ENCODE data around the gene FBXO3.
"Not testable (repeated sequence)": the region's sequence is repeated elsewhere in the genome, so short reads cannot be mapped to it uniquely, and the experiment has no call there.

The FBXO3 gene

DNA sequence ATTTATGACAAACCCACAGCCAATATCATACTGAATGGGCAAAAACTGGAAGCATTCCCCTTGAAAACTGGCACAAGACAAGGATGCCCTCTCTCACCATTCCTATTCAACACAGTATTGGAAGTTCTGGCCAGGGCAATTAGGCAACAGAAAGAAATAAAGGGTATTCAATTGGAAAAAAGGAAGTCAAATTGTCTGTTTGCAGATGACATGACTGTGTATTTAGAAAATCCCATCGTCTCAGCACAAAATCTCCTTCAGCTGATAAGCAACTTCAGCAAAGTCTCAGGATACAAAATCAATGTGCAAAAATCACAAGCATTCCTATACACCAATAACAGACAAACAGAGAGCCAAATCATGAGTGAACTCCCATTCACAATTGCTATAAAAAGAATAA, 46.8 kb downstream of the FBXO3 start:
- not testable (repeated sequence) for DNase-seq (ENCODE audit: low spot score)

DNA sequence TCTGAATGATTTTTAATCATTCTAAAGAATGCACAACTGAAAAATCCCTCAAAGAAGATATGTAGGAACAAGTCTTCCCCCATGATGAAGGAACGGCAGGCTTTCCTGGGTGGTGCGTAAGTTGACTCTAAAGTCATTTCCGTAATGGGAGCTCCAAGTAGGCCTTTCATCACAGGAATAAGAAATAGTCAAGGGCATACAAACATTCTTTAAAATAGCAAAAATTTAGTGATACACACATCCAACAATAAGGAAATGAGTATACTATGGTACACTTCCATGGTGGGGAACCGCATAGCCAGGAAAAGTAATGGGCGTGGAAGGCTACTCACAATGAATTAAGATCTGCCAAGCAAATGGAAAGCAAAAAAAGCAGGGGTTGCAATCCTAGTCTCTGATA, 48.8 kb downstream of the FBXO3 start:
- no peak for DNase-seq (ENCODE audit: low spot score)

DNA sequence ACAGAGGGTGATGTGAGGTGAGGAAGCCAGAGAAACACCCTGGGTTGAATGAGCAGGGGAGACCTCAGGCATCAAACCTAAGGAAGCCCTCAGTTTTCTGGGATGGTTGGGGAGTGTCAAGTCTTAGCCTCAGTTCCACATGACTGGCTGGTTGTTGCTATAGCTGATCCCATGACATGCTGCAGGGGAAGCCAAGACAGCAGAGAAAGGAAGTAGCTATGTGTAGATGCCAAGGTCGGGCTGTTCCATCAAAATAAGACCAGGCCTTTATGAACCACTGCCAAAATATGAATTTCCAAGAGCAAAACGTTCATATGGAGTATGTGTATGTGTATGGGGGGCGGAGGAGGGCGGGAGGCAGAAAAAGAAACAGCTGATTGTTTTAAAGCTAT, 49.7 kb downstream of the FBXO3 start:
- DNase-seq (ENCODE audit: low spot score): no peak

DNA sequence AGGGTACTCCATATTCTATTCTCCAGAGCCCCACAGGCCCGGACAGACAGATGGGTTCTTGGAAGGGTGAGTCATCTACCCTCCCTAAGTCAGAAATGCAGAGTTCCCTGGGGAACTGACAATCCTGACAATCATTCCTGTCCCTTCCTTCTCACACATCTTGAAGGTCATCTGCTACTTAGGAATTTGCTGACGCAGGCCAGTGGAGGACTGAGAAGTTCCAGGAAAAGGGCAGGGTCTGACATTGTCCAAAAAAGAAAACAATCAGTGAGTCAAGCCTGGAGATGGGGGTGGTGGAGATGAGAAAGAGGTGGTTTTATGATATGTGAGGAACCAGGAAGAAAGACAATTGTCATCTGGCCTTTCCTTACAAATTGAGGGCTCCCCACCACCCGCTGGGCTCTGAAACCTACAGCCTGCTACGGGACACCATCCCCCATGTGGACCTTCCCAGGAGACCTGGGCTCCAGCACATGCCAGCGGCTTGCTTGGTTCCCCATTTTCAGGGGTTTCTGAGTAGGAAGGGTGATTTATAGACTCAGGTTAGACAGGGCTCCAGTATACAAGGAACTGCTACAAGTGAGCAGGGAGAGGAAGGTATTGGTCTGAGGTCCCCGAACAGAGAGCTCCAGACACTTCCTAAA, 51.0 kb downstream of the FBXO3 start:
- no peak for DNase-seq (ENCODE audit: low spot score)

DNA sequence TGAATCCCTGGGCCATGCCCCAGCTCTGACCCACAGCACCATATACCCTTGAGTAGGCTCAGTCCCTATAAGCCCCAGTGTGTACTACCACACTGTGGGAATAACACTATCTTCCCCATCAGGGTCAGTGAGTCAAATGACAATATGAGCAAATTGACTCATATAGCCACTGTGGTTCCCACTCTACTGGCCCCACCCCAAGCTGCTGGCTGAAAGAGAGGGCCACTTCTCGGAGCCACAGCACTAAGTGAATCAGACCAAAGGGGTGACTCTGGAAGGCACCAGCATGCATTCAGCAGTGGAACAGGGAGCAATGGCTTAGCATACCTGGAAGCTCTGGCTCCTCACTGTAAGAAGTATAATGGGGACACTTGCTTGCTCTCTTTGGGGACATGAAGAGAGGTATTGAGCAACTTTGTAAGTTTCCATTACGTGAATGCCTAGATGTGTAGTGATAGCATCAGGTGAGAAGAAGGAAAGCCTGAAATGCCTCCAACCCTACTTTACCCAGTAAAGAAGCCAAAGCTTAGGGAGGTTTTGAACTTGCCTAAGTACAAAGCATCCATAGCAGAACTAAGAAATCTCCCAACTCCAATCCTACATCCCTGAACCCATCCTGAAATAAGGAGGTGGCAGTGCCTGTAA, 51.6 kb downstream of the FBXO3 start:
- DNase-seq (ENCODE audit: low spot score): no peak

DNA sequence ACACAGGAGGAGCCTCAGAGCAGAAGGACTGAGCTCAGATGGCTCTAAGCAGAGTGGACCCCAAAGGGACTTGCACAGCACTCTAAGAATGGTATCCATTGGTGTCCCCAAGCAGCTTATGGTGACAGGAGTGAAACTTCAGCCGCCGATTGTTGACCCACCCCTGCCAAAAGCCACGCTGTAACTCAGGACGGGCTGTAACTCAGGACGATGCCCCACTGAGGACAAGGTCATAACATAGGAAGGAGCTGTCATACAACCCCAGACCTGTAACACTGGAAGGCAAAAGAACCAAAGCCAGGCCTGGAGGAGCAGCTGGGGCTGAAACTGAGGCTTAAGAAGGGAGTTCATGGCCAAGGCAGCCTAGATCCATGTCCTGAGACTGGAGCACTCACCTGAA, 52.3 kb downstream of the FBXO3 start:
- DNase-seq (ENCODE audit: low spot score): no peak

DNA sequence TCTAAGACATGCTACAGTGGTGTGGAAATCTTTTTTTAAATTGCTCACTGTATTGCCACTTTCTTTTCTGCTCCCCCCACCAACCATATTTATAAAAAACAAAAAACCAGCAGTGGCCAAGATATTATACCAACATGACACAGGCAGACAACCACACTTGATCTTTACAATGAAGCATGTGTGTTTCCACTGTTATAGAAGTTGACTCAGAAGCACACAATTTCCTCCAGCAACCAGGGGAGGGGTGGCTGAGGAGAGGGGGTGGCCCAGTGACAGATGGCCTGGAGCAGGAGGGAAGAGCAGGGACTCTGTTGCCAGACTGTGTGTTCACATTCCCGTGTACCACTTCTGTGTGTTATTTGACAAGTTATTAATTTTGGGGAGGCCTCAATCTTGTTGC, 52.9 kb downstream of the FBXO3 start:
- no peak for DNase-seq (ENCODE audit: low spot score)

DNA sequence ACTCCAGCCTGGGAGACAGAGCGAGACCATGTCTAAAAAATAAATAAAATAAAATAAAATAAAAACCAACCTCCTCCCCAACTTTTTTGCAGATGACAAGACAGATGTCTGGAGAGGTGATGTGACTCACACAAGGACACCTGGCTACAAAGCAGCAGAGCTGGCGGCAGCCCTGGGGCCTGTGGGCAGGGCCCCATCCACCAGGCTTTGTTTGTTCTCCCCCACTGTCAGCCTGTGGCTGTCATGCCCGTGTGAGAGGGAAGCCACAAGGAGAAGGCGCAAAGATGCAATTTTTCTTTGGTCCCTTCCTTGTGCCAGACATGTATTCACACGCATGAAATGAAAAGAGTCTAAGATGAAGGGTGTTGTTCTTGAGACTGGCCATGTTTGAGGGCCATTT, 54.7 kb downstream of the FBXO3 start:
- DNase-seq (ENCODE audit: low spot score): no peak

DNA sequence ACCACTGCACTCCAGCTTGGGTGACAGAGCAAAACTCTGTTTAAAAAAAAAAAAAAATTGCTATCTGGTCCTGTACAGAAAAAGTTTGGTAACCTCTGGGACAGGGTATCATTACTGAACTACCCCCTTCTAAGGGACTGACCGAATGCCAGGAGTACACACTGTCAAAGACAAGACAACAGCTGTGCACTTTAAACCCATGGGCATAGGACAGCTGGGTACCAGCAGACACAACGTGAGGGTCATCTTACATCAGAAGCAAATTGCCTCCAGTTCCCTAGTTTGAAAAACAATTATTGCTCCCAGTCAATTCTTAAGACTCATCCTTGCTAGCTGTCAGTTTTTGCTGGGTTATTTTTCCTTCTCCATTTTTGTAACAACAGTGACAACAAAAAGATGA, 55.9 kb downstream of the FBXO3 start:
- no peak for DNase-seq (ENCODE audit: low spot score)

DNA sequence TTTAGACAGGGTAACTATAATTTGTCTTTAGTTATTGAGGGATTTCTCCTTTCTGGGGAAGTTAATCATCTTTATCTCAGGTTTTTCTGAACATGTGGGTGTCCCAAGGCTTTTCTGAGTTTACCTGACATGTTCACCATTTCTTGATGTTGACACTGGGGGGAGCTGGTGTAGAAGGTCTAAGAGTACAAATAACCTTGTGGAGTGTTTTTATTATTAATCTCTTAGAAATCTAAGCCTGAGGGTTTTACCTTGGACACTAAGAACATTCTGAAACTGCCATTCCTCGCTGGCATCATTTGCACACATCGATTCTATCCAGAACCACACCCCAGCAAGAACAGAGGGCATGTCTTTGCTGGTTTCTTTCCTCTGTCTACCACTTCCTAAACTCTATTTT, 58.1 kb downstream of the FBXO3 start:
- no peak for DNase-seq (ENCODE audit: low spot score)

DNA sequence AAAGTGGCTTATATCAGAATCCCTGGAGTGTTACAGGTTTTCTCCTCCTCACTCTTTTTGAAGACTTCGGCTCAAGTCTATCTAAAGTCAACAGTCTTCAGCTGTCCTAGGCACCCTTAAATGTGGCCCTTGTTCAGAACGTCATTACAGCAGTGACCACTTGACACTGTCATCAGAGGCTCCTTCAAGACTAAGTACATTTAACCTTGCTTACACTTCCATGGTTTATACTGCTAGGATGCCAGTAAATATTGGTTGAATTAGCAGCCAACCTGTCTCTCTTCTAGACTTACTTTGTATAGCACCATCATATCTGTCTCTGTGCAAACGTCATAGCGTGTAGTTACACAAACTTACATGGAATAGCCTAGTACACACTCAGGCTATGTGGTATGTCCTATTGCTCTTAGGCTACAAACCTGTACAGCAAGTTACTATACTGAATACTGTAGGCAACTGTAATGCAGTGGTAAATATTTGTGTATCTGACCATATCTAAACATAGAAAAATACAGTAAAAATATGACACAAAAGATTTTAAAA, 60.4 kb downstream of the FBXO3 start:
- no peak for DNase-seq (ENCODE audit: low spot score)

DNA sequence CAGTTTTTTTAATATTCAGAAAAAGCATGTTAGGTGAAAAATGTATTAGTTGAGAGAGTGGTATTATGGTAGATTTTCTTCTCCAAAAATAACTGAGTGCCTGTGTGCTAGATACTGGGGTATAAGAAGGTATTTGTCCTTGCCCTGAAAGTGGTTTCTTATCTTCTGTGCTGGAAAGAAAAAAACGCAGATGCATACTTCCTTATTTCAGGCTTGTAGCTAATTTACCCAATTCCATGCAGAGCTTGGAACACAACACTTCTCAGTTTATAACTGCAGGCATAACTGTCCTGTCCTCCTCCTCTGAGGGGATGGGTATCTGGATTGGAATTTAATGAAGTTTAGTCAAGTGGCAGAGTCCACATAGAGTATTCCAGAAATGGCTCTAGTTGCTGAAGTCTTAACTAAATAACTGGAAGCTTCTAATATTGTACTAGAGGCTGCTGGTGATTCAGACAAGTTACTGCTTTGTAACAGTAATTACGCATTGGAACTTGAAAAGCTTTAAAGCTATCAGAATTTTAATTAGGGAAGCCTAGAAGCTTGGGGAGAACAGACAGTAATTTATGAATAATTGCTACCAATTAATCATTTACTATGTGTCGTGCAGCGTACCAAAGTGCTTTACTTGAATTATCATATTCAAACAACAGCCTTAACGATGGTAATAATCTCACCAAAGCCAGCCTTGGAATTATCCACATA, 61.0 kb downstream of the FBXO3 start:
- no peak for DNase-seq (ENCODE audit: low spot score)

DNA sequence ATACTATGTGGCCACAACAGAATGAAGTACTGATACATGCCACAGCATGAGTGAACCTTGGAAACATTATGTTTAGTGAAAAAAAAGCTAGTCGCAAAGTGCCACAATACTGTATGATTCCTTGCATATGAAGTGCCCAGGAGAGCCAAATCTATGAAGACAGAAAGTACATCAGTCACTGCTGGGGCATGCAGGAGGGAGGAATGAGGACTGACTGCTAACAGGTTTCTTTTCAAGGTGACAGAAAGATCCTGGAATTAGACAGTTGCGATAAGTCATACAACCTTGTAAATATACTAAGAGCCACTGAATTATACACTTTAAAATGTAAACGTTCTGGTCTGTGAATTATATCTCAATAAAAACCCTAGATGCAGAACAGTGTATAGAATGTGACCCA, 61.9 kb downstream of the FBXO3 start:
- no peak for DNase-seq (ENCODE audit: low spot score)

DNA sequence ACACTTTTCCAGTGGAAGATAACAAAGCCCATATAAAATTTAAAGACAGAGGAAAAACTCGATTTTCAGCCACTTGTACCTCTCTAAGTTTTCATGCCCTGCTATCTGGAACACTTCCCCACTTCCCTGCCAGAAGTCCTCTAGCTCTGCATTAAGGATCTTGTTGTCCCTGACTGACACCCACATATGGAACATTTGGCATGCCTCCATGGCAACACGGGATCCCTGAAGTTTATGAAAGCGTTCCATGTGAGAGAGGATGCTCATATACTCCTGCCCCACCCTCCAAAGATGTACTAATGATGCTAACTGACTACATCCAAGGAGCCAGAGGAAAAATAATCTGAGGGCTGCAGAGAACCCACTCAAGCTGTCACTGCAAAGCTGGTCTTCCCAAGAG, 64.9 kb downstream of the FBXO3 start:
- DNase-seq (ENCODE audit: low spot score): no peak

DNA sequence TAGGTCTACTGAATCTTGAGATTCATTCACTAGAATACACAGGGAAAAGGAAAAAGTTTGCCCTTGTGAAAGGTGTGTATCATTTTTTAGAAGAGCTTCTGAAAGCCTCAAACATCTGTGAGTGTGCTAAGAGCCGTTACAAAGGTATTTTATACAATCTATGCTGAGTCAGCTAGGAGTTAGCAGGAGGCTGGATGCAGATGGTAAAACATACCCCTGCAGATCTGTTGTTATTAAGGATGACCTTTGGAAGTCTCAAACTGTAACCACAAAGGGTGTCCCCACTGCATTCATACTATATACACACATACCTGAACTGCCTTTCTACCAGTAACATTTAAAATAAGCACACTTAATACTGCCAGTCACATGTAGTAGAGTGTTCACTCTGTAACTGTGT, 65.3 kb downstream of the FBXO3 start:
- DNase-seq (ENCODE audit: low spot score): no peak

DNA sequence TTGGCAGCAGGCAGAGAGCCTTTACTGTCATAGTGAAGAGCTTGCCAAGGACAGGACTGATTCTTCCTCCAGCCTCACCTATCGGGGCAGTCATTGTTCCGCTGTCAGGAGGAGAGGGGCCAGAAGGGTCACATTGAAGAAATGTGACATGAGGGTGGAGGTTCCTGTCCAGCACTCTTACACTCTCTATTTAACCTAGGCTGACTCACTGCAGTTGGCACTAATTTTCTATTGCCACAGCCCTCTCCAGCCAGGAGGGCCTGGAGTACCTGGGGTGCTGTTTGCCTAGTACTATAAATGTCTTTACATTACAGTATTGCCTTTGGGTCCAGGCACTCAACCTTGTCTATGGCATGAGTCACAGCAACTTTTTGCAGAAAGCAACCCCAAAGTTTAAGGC, 66.5 kb downstream of the FBXO3 start:
- not testable (repeated sequence) for DNase-seq (ENCODE audit: low spot score)

DNA sequence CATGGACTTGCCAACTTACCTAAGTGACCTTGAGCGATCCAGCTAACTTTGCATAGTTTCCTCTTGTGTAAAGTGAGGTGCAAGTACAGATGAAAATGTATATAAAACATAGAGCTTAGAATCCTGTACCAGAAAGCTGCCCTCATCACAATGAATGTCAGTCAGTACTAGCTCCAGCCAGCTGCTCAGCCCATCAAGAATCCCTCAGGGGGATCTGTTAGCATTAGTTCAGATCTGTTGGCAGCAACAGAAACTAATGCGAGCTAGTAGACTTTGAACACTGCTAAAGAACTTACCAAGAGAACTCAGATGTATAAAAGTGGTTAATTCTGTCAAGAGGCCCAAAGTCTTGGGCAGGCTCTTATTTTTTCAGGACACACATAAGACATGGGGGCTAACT, 67.4 kb downstream of the FBXO3 start:
- no peak for DNase-seq (ENCODE audit: low spot score)

DNA sequence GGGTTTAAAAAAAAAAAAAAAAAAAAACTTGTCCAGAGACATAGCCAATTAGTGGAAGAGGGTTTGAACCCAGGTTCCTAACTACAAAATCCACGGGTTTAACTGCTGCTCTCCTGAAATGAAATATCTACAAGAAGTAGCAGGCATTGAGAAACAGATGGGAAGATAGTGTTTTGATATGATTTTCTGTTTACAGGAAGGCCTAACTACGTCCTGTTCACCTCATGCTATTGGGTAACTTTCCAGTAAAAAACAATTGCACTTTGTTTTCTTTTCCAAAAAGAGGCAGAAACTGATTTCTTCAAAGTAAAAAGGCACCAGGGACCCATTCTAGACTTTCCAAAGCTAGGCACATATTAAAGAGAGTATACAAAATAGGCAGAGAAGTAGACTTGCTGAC, 67.8 kb downstream of the FBXO3 start:
- DNase-seq (ENCODE audit: low spot score): no peak

DNA sequence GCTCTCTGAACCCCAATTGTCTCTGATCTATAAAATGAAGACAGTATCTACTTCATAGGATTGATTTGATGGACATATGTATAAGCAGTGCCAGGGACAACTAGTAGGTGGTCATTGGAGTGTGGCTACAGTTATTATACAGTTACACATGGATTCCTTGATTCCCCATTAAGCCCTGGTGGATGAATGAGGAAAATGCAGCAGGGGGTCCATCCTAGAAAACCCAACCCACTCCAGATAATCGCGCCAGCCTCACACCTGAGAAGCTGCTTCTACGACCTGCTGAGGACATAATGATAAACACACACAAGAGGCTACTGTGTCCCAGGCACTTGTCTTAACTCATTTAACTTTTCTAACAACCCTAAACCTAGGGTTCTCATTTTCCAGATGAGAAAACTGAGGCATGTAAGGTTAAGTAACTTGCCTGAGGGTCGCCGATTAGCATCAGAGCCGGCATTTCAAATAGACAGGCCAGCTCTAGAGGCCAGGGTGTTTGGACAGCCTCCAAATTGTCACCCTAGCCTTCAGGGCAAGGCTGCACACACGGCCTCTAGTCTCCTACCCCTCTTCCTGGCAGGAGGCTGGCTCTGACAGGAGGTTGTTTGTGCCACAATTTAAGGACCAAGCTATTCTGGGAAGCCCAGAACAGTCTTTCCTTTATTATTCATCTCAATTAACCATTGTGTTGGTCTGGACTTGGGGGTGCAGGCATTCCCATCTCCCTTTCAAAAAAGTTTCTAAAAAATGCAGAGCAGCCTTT, 69.9 kb downstream of the FBXO3 start:
- DNase-seq (ENCODE audit: low spot score): no peak

DNA sequence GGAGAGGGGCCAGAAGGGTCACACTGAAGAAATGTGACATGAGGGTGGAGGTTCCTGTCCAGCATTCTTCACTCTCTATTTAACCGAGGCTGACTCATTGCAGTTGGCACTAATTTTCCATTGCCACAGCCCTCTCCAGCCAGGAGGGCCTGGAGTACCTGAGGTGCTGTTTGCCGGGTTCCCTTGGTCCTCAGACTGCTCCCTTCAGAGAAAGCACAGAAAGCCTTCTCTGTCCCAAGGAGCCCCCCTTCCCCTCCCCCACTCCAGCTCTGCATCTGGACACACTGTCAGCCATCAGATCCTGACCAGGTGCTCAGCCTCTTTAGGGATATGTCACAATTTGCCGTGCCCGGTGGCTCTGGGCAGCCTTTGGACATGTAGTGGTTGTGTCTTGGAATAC, 70.5 kb downstream of the FBXO3 start:
- DNase-seq (ENCODE audit: low spot score): no peak

DNA sequence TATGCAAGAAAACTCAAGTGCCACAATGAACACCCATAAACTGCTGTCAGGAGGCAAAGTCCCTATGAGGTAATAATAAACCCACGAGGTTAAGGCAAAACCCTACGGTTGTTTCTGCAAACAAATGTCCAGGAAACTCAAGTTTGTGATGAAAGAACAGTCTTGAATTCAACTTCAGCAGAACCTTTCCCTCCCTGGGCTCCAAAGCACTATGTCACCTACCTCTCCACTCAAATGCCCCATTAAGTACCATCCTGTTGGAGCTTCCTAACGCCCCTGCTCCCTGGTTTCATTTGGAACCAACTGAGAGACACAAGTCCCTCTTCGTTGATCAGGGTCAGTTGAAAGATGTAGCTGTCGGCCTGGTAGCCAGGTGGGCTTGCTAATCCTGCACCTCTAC, 71.1 kb downstream of the FBXO3 start:
- no peak for DNase-seq (ENCODE audit: low spot score)
